NCI-H2107 (cell line): ENCODE results near the gene ARHGAP26.
A peak's percentile ranks its signal among the peaks of the same experiment; 100 is the strongest.

Source experiments
- DNase-seq: peaks from one replicate; lab custom pipeline; 2025; lab: John Stamatoyannopoulos, UW

Gene ARHGAP26, protein sequence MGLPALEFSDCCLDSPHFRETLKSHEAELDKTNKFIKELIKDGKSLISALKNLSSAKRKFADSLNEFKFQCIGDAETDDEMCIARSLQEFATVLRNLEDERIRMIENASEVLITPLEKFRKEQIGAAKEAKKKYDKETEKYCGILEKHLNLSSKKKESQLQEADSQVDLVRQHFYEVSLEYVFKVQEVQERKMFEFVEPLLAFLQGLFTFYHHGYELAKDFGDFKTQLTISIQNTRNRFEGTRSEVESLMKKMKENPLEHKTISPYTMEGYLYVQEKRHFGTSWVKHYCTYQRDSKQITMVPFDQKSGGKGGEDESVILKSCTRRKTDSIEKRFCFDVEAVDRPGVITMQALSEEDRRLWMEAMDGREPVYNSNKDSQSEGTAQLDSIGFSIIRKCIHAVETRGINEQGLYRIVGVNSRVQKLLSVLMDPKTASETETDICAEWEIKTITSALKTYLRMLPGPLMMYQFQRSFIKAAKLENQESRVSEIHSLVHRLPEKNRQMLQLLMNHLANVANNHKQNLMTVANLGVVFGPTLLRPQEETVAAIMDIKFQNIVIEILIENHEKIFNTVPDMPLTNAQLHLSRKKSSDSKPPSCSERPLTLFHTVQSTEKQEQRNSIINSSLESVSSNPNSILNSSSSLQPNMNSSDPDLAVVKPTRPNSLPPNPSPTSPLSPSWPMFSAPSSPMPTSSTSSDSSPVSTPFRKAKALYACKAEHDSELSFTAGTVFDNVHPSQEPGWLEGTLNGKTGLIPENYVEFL

DNA sequence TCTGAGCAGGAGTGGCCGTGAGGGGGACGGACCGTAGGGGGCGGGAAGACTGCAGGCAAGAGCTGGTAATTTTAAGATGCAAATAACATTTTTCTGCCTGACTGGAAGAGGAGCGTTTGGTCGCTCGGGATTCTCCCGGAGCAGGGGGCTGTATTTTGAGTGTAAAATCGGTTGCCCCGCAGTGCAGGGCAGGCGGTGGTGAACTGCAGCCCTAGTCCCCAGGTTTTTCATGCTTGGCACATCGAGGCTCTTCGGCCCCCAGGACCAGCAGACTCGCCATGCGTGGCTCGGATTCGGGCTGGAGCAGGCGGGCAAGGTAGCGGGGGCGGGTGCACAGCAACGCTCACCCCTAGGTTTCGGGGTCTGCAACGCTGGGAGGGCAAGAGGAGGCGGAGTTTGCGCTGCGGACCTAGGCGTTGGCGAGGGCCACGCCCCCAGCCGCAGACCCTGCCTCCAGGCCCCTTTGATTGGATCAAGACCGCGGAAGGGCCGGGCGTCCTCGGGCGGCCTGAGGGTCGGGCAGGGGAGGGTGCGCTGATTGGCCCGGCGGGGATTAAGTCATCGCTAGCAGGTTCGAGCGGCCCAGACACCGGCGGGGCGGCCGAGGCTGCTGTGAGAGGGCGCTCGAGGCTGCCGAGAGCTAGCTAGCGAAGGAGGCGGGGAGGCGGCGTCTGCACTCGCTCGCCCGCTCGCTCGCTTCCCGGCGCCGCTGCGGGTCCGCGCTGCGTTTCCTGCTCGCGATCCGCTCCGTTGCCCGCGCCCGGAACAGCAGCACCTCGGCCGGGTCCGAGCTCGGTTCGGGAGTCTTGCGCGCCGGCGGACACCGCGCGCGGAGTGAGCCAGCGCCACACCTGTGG, at the start of gene ARHGAP26:
ARHGAP26 (plus strand) TSS at position 585 of the 857 bp plus-strand sequence. CDS start 385 bp downstream, outside the sequence.
- DNase-seq, result peak; percentile 74

- DNase-seq, result peak; percentile 18
Observed at GRCh38 chr5:142720641-142721271, 49.4 kb upstream of the ARHGAP26 start.

GRCh38 chr5:142722146-142722545, 48.0 kb upstream of the ARHGAP26 start:
- no peak for DNase-seq

DNA sequence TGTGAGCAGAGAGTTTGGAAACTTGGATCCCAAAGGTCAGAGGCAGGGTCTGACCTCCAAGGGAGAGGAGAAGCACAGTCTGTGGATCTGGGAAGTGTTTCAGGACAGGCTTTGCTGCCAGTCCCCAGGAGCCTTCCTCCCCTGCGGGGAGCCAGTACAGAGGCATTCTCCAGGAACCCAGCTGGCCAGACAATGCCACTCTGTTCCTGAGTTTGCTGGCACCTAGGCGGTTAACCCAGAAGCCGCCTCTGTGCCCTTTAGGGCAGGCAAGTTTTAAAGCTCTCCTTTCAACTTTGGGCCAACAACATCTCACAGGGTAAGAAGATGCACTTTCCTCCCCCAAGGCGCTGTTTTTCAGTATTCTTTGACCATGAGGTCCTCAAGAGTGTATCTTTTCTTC, 47.3 kb upstream of the ARHGAP26 start:
- no peak for DNase-seq

DNA sequence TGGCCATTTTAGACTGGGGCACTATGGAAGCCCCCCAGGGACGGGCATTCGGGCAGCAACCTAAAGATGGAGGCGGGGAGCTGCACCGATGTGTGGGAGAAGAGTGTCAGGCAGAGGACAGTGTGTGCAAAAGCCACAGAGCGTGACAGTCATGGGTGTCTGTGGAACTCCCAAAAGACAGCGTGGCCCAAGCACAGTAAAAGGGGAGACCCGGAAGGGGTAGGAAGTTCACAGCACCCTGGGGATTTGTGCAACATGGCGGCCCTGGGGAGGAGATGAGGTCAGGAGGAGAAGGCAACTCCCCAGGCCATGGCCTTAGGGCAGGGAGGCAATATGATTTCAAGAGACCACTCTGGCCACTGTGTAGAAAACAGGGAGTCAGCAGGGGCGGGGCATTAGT, 45.4 kb upstream of the ARHGAP26 start:
- no peak for DNase-seq

DNA sequence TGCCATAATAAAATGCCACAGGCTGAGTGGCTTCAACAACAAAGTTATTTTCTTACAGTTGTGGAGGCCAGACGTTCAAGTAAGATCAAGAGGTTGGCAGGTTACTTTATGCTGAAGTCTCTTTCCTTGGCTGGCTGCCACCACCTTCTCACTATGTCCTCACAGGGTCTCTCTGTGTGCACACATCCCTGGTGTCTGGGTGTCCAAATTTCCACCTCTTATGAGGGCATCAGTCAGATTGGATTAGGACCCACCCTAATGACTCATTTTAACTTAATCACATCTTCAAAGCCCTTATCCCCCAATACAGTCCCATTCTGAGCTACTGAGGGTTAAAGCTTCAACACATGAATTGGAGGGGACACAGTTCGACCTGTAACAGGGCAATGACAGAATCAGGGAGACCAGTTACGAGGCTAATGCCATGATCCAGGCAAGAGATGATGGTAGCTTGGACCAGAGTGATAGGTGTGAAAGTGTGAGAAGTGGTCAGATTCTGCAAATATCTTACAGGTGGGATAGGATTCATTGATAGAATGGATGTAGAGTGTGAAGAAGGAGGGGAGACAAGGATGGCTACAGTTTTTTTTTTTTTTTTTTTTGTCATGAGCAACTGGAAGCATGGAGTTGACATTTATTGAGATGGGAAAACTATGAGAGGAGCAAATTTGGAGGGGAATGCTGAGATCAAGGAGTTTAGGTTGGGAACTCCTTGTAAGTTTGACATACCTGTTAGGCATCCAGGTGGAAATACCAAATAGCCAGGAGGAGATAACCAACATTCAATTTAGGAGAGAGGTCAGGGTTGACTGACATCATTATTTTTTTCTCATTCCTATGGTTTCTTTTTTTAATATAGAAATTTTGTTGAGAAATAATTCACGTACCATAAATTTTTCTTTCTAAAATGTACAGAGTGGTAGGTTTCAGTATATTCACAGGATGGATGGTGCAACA, 44.7 kb upstream of the ARHGAP26 start:
- DNase-seq, result no peak

GRCh38 chr5:142726188-142726731, 43.9 kb upstream of the ARHGAP26 start:
- no peak for DNase-seq

GRCh38 chr5:142727735-142728047, 42.5 kb upstream of the ARHGAP26 start:
- no peak for DNase-seq

DNA sequence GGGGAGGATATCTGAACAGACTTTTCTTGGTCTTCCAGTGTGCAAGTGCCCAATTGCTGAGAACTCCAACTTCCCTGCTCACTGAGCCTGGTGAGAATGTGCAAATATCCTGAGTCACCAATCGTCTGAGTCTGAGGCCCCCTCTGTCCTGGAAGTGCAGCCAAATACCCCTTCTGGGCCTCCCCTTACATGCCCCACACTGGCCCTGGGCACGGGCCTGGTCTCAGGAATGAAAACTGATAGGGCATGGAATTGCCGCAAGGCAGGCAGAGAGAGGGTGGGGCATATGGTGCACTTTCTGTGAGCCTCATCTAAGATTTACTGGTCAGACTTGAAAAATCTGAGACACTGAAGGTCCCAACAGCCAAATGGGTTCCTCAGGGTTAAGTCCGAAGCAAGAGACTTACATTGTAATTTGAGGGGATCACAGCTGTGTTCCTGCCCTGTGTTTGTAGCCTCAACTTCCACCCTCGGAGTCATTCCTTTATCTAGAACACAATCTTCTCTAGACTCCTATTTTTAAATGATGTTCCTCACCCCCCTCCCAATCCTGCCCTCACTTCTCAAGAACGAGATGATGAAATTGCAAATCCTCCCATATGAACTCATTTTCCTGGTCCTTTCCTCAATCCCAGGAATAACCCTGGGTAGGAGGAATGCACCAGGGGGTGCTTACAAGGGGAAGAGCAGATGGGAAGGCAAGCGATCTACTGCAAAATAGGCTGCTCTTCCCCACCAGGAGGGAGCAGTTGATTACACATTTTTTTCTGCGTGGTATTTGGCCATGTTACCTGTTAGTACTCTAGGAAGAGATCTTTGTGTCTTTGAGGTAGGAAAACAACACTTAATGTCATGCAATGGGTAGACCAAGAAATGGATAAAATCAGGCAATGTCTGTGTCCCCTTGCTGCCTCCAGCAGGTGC, 34.6 kb upstream of the ARHGAP26 start:
- DNase-seq, result no peak

GRCh38 chr5:142736247-142736632, 33.9 kb upstream of the ARHGAP26 start:
- peak; percentile 10 for DNase-seq

GRCh38 chr5:142737179-142737578, 33.0 kb upstream of the ARHGAP26 start:
- no peak for DNase-seq

- DNase-seq, result no peak
Observed at GRCh38 chr5:142740474-142741242, 29.5 kb upstream of the ARHGAP26 start.

DNA sequence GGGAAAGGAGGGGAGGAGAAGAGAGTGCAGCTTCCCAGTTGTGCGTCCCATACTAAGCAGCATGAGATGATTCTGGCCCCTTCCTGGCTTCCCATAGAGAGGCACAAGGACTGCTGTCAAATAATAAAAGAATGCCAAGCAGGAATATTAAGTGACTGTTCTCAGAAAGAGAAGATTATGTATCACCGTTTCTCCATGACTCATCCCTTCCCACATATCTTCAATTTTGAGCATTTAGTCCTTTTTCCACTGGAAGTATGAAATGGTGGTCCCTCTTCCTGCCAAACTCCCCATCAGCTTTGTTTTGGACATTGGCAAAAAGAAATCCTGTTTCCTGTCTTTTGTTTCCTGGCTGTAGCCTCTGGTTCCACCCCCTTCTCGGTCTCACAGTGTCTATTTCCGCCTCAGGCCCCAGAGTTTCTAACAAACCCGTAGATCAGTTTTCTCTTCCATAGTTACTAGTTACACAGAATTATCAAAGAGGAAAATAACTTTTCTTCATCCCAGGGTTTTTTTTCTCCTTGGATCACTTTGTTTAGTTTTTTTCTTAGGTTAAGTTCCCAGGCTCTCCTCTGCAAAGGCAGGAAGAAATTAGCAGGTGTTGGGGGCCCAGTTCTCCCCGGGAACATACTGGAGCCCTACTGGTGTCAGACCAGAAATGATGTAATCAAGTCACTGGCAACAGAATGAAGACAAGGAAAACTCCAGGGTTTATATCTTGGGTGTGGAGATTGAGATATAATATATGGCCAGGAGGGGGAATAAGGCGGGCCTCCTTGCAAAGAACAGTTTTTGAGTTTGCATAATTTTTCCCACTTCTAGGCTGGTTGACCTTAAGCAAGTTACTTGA, 26.4 kb upstream of the ARHGAP26 start:
- no peak for DNase-seq

- DNase-seq, result no peak
Observed at GRCh38 chr5:142745268-142745667, 24.9 kb upstream of the ARHGAP26 start.

DNA sequence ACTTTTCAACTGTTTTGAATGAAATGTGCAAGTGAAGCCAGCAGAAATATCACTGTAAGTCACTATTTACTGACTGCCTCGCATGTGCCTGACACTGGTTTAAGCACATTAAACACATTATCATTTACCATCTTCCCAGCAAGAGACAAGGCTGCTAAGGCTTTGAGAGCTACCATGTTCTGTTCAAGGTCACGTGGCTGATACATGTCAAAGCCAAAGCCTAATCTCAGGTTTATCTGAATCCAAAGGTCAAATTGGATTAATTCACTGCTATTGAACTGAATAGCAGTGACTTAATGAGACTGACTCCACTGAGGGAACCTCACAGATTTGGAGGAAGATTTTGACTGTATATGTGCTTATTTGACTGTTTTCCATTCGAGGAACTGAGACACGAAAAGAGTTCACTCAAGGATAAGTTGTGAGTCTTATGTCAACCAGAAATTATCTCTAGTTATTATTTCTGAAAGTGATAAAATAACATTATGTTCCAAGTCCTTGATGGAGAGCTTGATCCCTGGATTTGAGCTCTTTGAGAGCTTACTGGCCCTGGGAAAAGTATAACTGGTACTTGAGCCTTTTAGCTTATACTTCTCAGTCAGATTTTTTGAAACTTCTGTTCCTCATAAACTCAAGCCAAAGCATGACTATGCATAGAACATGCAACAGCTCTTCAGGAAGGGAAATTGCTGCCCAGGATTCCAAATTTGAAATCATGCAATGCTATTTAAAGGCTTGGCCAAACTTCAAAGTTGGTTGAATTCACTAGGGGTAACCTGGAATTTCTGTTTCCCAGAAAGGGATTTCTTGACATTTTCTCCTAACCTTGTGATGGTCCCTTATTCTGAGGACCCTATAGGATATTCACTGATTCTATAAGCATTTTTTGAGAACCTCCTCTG, 23.4 kb upstream of the ARHGAP26 start:
- no peak for DNase-seq

DNA sequence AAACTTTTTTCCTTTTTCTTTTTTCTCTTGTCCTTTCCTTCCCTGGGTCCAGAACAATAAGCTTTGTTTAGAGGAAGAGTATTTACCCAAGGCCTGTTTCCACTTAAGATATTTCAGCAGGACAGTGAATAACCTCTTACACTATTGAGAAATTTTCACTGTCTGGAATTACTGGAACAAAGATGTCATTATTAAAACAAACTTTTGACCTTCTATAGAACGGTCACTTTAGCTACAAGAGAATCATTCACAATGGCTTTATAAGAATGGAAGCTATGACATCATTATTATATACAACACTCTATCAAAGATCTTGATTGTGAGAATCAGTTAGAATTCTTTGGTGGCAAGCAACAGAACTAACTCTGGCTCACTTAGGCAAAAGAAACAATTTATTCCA, 22.0 kb upstream of the ARHGAP26 start:
- no peak for DNase-seq
